Measurements from ENCODE around the gene POC1A. TPM values are rescaled to one million over a fixed set of nuclear protein-coding genes. Genes with fewer than 3 reads are reported as not detected.

The POC1A gene
- total RNA-seq, 1 donor from 2014 or later: 9.4 TPM

DNA sequence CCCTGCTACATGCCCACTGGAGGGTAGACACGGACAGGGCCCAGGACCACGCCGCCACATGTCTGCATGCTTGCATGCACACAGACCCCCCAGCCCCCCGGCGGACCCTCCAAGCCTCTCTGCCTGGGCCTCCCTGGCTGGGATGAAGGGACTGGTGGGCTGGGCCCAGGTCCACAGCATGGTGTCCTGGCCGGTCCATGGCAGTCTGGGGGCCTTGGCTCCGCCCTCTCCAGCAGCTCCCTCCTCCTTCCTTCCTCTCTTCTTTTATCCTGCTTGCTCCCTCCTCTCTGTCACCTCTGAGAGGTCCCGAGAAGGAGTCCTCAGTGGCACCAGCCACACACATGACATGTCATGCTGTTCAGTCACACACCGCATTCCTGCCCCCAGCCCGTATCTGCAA is 122.3 kb downstream of the POC1A start:
- DNase-seq (ENCODE audit: low spot score in 2 of 2, unreplicated experiment in 2 of 2): no peak
- Mint-ChIP-seq H3K4me1 (peaks cover 19% of the 10 kb centered on the region), H3K36me3 (no peaks in the 10 kb centered on the region), H3K9me3 (no peaks in the 10 kb centered on the region), H3K4me3 (no peak overlapping the region), H3K27me3 (ENCODE audit: low read depth) (no peaks in the 10 kb centered on the region), H3K27ac (no peak overlapping the region)
- TF ChIP-seq, protein P1, sequence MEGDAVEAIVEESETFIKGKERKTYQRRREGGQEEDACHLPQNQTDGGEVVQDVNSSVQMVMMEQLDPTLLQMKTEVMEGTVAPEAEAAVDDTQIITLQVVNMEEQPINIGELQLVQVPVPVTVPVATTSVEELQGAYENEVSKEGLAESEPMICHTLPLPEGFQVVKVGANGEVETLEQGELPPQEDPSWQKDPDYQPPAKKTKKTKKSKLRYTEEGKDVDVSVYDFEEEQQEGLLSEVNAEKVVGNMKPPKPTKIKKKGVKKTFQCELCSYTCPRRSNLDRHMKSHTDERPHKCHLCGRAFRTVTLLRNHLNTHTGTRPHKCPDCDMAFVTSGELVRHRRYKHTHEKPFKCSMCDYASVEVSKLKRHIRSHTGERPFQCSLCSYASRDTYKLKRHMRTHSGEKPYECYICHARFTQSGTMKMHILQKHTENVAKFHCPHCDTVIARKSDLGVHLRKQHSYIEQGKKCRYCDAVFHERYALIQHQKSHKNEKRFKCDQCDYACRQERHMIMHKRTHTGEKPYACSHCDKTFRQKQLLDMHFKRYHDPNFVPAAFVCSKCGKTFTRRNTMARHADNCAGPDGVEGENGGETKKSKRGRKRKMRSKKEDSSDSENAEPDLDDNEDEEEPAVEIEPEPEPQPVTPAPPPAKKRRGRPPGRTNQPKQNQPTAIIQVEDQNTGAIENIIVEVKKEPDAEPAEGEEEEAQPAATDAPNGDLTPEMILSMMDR (IDR thresholded peaks at IDR 0.05; ENCODE audit: unreplicated experiment): no peak

DNA sequence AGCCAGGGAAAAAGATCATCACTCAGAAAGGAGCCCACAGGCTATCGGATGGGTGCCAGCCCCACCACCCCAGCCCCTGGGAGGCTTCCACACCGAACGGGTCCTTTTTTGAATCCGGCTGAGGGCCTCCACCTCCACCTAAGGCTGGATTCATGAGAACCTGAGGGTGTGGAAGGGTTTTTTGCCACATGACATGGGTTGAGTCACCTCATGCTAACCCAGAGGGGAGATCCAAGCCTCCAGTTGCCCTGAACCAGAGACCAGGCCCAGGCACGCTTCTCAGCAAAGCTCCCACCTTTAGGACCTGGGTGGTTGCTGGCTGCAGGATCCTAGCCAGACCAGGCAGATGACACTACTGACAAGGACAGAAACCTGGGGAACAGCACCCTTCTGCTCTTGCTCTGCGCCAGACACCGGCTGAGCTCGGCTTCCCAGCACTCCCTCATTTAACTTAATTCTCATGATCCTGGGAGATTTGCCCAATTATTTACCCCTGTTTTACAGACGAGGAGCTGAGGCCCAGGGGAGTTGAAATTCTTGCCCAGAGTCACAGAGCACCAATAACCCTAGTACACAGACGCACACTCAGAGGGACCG is 123.4 kb downstream of the POC1A start:
- TF ChIP-seq, protein P1 (IDR thresholded peaks at IDR 0.05; ENCODE audit: unreplicated experiment): no peak
- no peaks in the 10 kb centered on the region for H3K9me3 Mint-ChIP-seq
- no peaks in the 10 kb centered on the region for H3K27me3 Mint-ChIP-seq (ENCODE audit: low read depth)
- no peak overlapping the region for H3K27ac Mint-ChIP-seq
- no peak for DNase-seq (ENCODE audit: low spot score in 2 of 2, unreplicated experiment in 2 of 2)
- peaks cover 23% of the 10 kb centered on the region for H3K4me1 Mint-ChIP-seq
- no peaks in the 10 kb centered on the region for H3K36me3 Mint-ChIP-seq
- no peak overlapping the region for H3K4me3 Mint-ChIP-seq

DNA sequence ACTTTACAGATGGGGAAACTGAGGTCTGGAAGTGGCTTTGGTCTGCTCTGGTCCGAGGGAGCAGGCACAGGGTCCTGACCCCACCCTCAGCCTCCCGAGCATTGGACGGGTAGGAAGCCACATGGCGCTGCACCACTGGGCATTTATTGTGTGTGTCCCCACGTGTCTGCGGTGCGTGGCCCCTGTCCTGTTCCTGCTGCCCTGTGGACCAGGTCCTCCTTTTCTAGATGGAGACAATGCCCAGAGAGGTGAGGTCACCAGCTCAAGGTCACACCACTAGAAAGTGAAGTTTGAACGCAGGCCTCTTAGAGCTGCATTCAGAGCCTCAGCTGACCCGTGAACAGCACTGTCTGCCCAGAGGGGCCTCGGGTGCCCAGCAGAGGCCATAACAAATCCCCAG is 124.7 kb downstream of the POC1A start:
- H3K27me3 Mint-ChIP-seq (ENCODE audit: low read depth): no peaks in the 10 kb centered on the region
- H3K4me3 Mint-ChIP-seq: no peak overlapping the region
- no peaks in the 10 kb centered on the region for H3K36me3 Mint-ChIP-seq
- DNase-seq (ENCODE audit: low spot score in 2 of 2, unreplicated experiment in 2 of 2): no peak
- no peaks in the 10 kb centered on the region for H3K9me3 Mint-ChIP-seq
- peaks cover 30% of the 10 kb centered on the region for H3K4me1 Mint-ChIP-seq
- TF ChIP-seq, protein P1 (IDR thresholded peaks at IDR 0.05; ENCODE audit: unreplicated experiment): no peak
- H3K27ac Mint-ChIP-seq: no peak overlapping the region

DNA sequence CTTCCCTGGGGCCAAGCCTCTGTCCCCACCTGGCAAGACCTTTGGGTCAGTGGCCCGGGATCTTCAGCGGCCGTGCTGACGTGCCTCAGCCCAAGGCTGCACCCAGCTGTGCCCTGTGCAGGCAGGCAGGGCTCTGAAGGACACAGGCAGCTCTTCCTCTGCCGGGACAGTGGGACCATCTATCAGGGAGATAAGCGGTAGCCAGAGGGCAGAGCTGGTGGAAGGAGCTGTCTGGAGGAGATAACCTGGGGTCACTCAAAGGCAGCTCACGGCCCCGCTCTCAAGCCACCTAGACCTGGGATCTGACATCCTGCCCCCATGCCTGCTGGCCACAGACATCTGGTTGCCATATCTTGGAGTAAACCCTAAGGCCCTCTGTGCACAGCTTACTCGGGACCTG is 125.2 kb downstream of the POC1A start:
- TF ChIP-seq, protein P1 (IDR thresholded peaks at IDR 0.05; ENCODE audit: unreplicated experiment): no peak
- H3K27me3 Mint-ChIP-seq (ENCODE audit: low read depth): no peaks in the 10 kb centered on the region
- H3K4me1 Mint-ChIP-seq: peaks cover 34% of the 10 kb centered on the region
- no peak overlapping the region for H3K27ac Mint-ChIP-seq
- H3K36me3 Mint-ChIP-seq: no peaks in the 10 kb centered on the region
- no peak overlapping the region for H3K4me3 Mint-ChIP-seq
- no peaks in the 10 kb centered on the region for H3K9me3 Mint-ChIP-seq
- DNase-seq (ENCODE audit: low spot score in 2 of 2, unreplicated experiment in 2 of 2): no peak

DNA sequence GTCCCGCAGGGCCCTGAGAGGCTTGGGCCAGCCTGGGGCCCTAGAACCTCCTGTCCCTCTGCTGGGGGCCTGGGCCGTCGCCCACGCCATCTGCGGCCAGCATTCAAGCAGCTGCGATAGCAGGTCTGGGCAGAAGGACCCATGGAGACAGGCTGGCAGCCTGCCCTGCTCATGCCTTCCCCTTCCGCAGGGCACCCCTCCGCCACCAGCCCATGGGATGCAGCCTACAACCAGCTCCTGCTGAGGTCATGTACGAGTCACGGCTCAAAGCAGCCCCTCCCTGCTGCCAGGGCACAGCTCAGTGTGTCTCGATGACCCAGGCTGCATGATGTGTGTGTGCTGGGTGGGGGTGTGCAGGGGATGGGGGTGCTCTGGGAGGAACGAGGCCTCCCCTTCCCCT is 125.7 kb downstream of the POC1A start:
- TF ChIP-seq, protein P1 (IDR thresholded peaks at IDR 0.05; ENCODE audit: unreplicated experiment): no peak
- DNase-seq (ENCODE audit: low spot score in 2 of 2, unreplicated experiment in 2 of 2): no peak

DNA sequence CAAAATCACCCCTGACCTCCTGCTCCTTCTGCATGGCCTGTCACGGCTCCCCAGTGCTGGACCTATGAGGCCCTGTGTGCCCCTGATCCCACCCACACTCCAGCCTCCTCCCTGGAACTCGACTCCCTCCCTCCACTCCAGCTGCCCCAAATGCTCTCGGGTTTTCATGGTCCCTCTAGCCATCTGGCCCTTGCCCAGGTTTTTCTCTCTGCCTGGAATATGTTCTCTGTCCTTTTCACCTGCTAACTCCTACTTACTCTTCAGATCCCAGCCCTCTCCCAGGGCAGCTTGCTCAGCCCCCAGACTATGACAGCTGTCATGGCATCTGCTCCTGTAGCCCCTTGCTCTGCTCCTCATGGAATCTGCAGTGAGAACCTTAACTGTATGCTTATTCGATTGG is 128.2 kb downstream of the POC1A start:
- Mint-ChIP-seq H3K36me3 (no peaks in the 10 kb centered on the region), H3K9me3 (no peaks in the 10 kb centered on the region), H3K27ac (no peak overlapping the region), H3K27me3 (ENCODE audit: low read depth) (no peaks in the 10 kb centered on the region), H3K4me3 (no peak overlapping the region), H3K4me1 (peaks cover 46% of the 10 kb centered on the region)
- DNase-seq (ENCODE audit: low spot score in 2 of 2, unreplicated experiment in 2 of 2): no peak
- TF ChIP-seq, protein P1 (IDR thresholded peaks at IDR 0.05; ENCODE audit: unreplicated experiment): no peak

More for the DNA sequence above, 125.7 kb downstream of the POC1A start:
- no peaks in the 10 kb centered on the region for H3K27me3 Mint-ChIP-seq (ENCODE audit: low read depth)
- no peaks in the 10 kb centered on the region for H3K9me3 Mint-ChIP-seq
- H3K36me3 Mint-ChIP-seq: no peaks in the 10 kb centered on the region
- no peak overlapping the region for H3K27ac Mint-ChIP-seq
- H3K4me3 Mint-ChIP-seq: no peak overlapping the region
- H3K4me1 Mint-ChIP-seq: peaks cover 38% of the 10 kb centered on the region

Measured in mesothelial cell of epicardium (in vitro differentiated cells).